Lung (tissue), 12 donors: ENCODE data around the gene AUTS2. TPM values are rescaled to one million over a fixed set of nuclear protein-coding genes. Genes with fewer than 3 reads are reported as not detected.
A peak's percentile ranks its signal among the peaks of the same experiment; 100 is the strongest.

Experiments used
- ATAC-seq: fragments of 200-7000 bp; cut with Tn5 transposase; one replicate; pipeline ENCODE4 v1.9.1; 2020; ENCODE audit warnings: moderate number of reproducible peaks; ENCODE audit not compliant: insufficient read depth, low FRiP score
- DNase-seq, 3 donors: peaks; one replicate each; pipeline ENCODE4 v3.0.0-alpha.2; 2013 to 2017
- H3K27ac ChIP-seq, 2 donors: one replicate each; pipeline ENCODE4 v1.5.1; 2013; ENCODE audit warnings: mild to moderate bottlenecking in 2 of 2, moderate library complexity in 2 of 2, control low read depth in 1 of 2, inconsistent platforms in 1 of 2, low read depth in 1 of 2, low read length in 1 of 2
- H3K27me3 ChIP-seq, 3 donors: one replicate each; pipeline ENCODE4 v1.5.1; 2013; ENCODE audit warnings: low read length in 2 of 3; ENCODE audit not compliant: control insufficient read depth in 3 of 3, insufficient read depth in 3 of 3
- H3K36me3 ChIP-seq, 4 donors: one replicate each; pipeline ENCODE4 v1.5.1; 2013; ENCODE audit warnings: low read length in 4 of 4, mild to moderate bottlenecking in 1 of 4, moderate library complexity in 1 of 4; ENCODE audit not compliant: control insufficient read depth in 4 of 4, insufficient read depth in 4 of 4
- H3K4me1 ChIP-seq, 5 donors: one replicate each; pipeline ENCODE4 v1.5.1; 2013; ENCODE audit warnings: low read length in 5 of 5, mild to moderate bottlenecking in 2 of 5, moderate library complexity in 1 of 5; ENCODE audit not compliant: control insufficient read depth in 5 of 5, insufficient read depth in 5 of 5
- H3K4me3 ChIP-seq: one replicate; pipeline ENCODE4 v1.5.1; 2013; ENCODE audit warnings: mild to moderate bottlenecking, control low read depth, moderate library complexity
- H3K9ac ChIP-seq, 2 donors: one replicate each; pipeline ENCODE4 v1.5.1; 2013; ENCODE audit warnings: low read length in 2 of 2, control low read depth in 1 of 2; ENCODE audit not compliant: insufficient read depth in 1 of 2
- H3K9me3 ChIP-seq, 4 donors: one replicate each; pipeline ENCODE4 v1.5.1; 2013; ENCODE audit warnings: low read length in 3 of 4, mild to moderate bottlenecking in 1 of 4, moderate library complexity in 1 of 4; ENCODE audit not compliant: control insufficient read depth in 4 of 4, insufficient read depth in 3 of 4
- CTCF ChIP-seq: IDR thresholded peaks from 2 replicates; pipeline ENCODE4 v1.5.1; 2012; ENCODE audit warnings: mild to moderate bottlenecking; ENCODE audit errors: control extremely low read depth, extremely low read depth
- WGBS, 2 donors: extraction: QIAGEN DNeasy Blood & Tissue Kit; methylation state at CpG; one replicate each; pipeline ENCODE4 v1.1.7; 2013; 5-methylcytosine and 5-hydroxymethylcytosine counted together
- polyA plus RNA-seq, 2 donors: library from polyadenylated mRNA; stranded (reverse); fragments of 200-250 nt; gene quantifications; one replicate each; pipeline ENCODE4 v1.2.1, GENCODE V29; 2013
- total RNA-seq, 2 donors: library from RNA; depleted of rRNA in 1 of 2; stranded (reverse); fragments of >200 nt in 1 of 2; gene quantifications; one replicate each; pipeline ENCODE4 v1.2.1, GENCODE V29; 2014 to 2021
- donor health status: control.
- donor health status: control.
- donor health status: Bipolar disorder and iron deficiency.
- donor health status: healthy.
- donor health status: DM: yes; HTN: yes; CAD: no.

AUTS2 gene
- total and polyA plus RNA-seq, 4 donors: 11.8 to 115 (median 40.6) TPM

- WGBS, 2 donors: 89 to 92% methylated on average over 11 of the region's 11 CpGs
- no peak for DNase-seq
- no peak for ATAC-seq
- Histone ChIP-seq H3K36me3 (no peaks in the 10 kb centered on the region), H3K4me3 (no peak overlapping the region), H3K27me3 (no peaks in the 10 kb centered on the region), H3K27ac (no peak overlapping the region), H3K9ac (no peak overlapping the region), H3K9me3 (no peaks in the 10 kb centered on the region), H3K4me1 (no peaks in the 10 kb centered on the region)
- TF ChIP-seq CTCF: no peak
These were observed 1075.7 kb downstream of the AUTS2 start for GRCh38 chr7:70673778-70674570.

GRCh38 chr7:70674571-70675010 lies 1076.3 kb downstream of the AUTS2 start:
- H3K36me3 ChIP-seq: no peaks in the 10 kb centered on the region
- no peaks in the 10 kb centered on the region for H3K9me3 ChIP-seq
- H3K27ac ChIP-seq: no peak overlapping the region
- no peak overlapping the region for H3K9ac ChIP-seq
- H3K4me3 ChIP-seq: no peak overlapping the region
- ATAC-seq (no peak), DNase-seq (peak in 1 of 3 donors; percentile 51)
- no peaks in the 10 kb centered on the region for H3K4me1 ChIP-seq
- TF ChIP-seq CTCF: no peak
- 73 to 75% methylated on average over 5 of the region's 5 CpGs for WGBS, 2 donors
- H3K27me3 ChIP-seq: no peaks in the 10 kb centered on the region

GRCh38 chr7:70676243-70676642 lies 1078.0 kb downstream of the AUTS2 start:
- Histone ChIP-seq H3K27ac (no peak overlapping the region), H3K36me3 (no peaks in the 10 kb centered on the region), H3K4me3 (no peak overlapping the region), H3K4me1 (no peaks in the 10 kb centered on the region), H3K9me3 (no peaks in the 10 kb centered on the region), H3K27me3 (no peaks in the 10 kb centered on the region), H3K9ac (no peak overlapping the region)
- TF ChIP-seq CTCF: no peak
- no peak for DNase-seq
- ATAC-seq: no peak
- WGBS, 2 donors: 94 to 100% methylated on average over 5 of the region's 5 CpGs
